Osteoblast (primary cell): Measurements from ENCODE around the gene FBXO21. TPM values are rescaled to one million over a fixed set of nuclear protein-coding genes. Genes with fewer than 3 reads are reported as not detected.

Source experiments
- DNase-seq: peaks from one replicate; pipeline ENCODE4 v3.0.0; 2011; ENCODE audit warnings: low spot score, mixed read lengths; ENCODE audit not compliant: insufficient read length; ENCODE audit errors: missing footprints
- H2AFZ ChIP-seq: 2 replicates; pipeline ENCODE4 v1.6.0; 2011; ENCODE audit warnings: mild to moderate bottlenecking, low read length
- H3K27ac ChIP-seq: 2 replicates; pipeline ENCODE4 v1.5.1; 2011; ENCODE audit warnings: mild to moderate bottlenecking, low read depth, low read length, moderate library complexity
- H3K27me3 ChIP-seq: 2 replicates; pipeline ENCODE4 v1.6.0; 2012; ENCODE audit warnings: mild to moderate bottlenecking, control low read depth, inconsistent platforms, low read length, moderate library complexity; ENCODE audit not compliant: insufficient read depth
- H3K36me3 ChIP-seq: 2 replicates; pipeline ENCODE4 v1.5.1; 2011; ENCODE audit warnings: mild to moderate bottlenecking, low read length, control low read depth, moderate library complexity; ENCODE audit not compliant: insufficient read depth
- H3K4me1 ChIP-seq: 2 replicates; pipeline ENCODE4 v1.5.1; 2011; ENCODE audit warnings: mild to moderate bottlenecking, low read length, control low read depth, moderate library complexity; ENCODE audit not compliant: insufficient read depth
- H3K4me2 ChIP-seq: 2 replicates; pipeline ENCODE4 v1.6.0; 2011; ENCODE audit warnings: mild to moderate bottlenecking, low read length; ENCODE audit not compliant: insufficient read depth
- H3K4me3 ChIP-seq: fragments of 200-600 bp; sonication (generic); 3 replicates; pipeline ENCODE4 v1.5.1; 2012; ENCODE audit warnings: mild to moderate bottlenecking, low read length, inconsistent platforms; ENCODE audit not compliant: insufficient read depth
- H3K79me2 ChIP-seq: 2 replicates; pipeline ENCODE4 v1.6.0; 2012; ENCODE audit warnings: mild to moderate bottlenecking, low read length, control low read depth, inconsistent platforms; ENCODE audit not compliant: insufficient read depth
- H3K9me3 ChIP-seq: 2 replicates; pipeline ENCODE4 v1.5.1; 2011; ENCODE audit warnings: low read depth, low read length, control low read depth
- H4K20me1 ChIP-seq: 2 replicates; pipeline ENCODE4 v1.6.0; 2012; ENCODE audit warnings: mild to moderate bottlenecking, low read length, control low read depth; ENCODE audit not compliant: insufficient read depth
- total RNA-seq: library from RNA; depleted of rRNA; stranded (reverse); fragments of >200 nt; gene quantifications from 2 replicates; pipeline ENCODE4 v1.2.3, GENCODE V29; 2012
- TF ChIP-seq, protein P1 (sequence below): IDR thresholded peaks from 2 replicates; pipeline ENCODE4 v1.5.1; 2011; ENCODE audit warnings: mild to moderate bottlenecking, low read depth, low read length, moderate library complexity; ENCODE audit errors: extremely low read depth

FBXO21 gene
- total RNA-seq, 1 donor = 81.1 TPM

DNA sequence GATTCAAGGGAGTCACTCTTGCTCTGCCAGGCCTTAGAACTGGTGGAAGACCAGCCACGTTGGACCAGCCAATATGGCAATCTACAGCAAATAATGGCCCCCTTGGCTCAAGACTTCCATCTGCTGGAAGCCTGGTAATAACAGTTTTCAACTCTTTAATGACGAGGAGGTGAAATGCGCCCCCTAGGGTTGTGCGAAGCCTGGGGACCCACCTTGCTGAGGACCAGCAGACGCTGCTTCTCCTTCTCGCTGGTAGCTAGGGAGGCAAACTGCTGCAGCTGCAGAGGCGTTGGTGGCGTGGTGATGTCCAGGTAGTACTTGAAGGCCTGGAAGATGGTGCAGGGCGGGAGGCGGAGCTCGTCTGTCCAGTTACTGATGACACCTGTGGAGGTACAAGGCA, 41.5 kb upstream of the FBXO21 start:
- Histone ChIP-seq H3K27ac (no peak overlapping the region), H3K27me3 (no peaks in the 10 kb centered on the region), H3K9me3 (no peaks in the 10 kb centered on the region), H3K79me2 (no peaks in the 10 kb centered on the region), H4K20me1 (no peaks in the 10 kb centered on the region), H3K4me3 (no peak overlapping the region), H3K36me3 (no peaks in the 10 kb centered on the region), H2AFZ (no peak overlapping the region), H3K4me1 (no peaks in the 10 kb centered on the region), H3K4me2 (no peak overlapping the region)
- TF ChIP-seq, protein P1, sequence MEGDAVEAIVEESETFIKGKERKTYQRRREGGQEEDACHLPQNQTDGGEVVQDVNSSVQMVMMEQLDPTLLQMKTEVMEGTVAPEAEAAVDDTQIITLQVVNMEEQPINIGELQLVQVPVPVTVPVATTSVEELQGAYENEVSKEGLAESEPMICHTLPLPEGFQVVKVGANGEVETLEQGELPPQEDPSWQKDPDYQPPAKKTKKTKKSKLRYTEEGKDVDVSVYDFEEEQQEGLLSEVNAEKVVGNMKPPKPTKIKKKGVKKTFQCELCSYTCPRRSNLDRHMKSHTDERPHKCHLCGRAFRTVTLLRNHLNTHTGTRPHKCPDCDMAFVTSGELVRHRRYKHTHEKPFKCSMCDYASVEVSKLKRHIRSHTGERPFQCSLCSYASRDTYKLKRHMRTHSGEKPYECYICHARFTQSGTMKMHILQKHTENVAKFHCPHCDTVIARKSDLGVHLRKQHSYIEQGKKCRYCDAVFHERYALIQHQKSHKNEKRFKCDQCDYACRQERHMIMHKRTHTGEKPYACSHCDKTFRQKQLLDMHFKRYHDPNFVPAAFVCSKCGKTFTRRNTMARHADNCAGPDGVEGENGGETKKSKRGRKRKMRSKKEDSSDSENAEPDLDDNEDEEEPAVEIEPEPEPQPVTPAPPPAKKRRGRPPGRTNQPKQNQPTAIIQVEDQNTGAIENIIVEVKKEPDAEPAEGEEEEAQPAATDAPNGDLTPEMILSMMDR = no peak
- no peak for DNase-seq

- Histone ChIP-seq H2AFZ (no peak overlapping the region), H3K4me3 (no peak overlapping the region), H3K27me3 (no peaks in the 10 kb centered on the region), H3K9me3 (no peaks in the 10 kb centered on the region), H3K79me2 (no peaks in the 10 kb centered on the region), H4K20me1 (no peaks in the 10 kb centered on the region), H3K4me2 (no peak overlapping the region), H3K36me3 (no peaks in the 10 kb centered on the region), H3K27ac (no peak overlapping the region), H3K4me1 (no peaks in the 10 kb centered on the region)
- DNase-seq = peak; percentile 66
- TF ChIP-seq, protein P1 = no peak
These were observed 38.0 kb upstream of the FBXO21 start for GRCh38 chr12:117228239-117228638.

DNA sequence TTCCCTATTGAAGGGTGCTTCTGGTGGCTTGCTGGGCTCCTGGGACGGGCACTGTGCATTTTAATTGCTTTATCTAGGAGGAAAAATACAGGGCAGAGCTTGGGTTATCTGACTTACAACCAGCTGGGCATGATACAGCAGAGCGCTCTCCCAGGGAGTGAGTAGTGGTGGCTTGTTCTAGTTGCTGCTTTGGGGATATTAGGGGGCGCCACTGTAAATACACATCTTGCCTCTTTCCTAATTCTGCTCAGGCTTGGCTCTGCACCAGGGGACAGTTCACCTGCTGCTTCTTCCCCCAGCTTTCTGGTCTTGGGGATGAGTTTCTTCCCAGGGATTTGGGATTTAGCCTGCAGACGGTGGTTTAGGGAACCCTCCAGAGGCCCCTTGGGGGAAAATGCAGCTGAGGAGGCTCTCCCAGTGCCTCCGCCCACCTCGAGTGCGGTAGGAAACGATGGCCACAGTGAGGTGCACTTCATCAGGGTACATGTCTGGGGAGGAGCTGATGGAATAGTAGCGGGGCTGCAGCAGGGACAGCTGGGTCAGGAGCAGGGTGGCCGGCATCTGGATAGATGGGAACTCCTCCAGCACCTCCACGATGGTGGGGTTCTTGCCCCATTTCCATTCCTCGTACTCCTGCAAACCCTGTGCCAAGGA, 36.9 kb upstream of the FBXO21 start:
- no peak overlapping the region for H3K27ac ChIP-seq
- no peaks in the 10 kb centered on the region for H3K4me1 ChIP-seq
- TF ChIP-seq, protein P1 = no peak
- no peak for DNase-seq
- H3K9me3 ChIP-seq = no peaks in the 10 kb centered on the region
- no peak overlapping the region for H3K4me2 ChIP-seq
- H3K36me3 ChIP-seq = no peaks in the 10 kb centered on the region
- H2AFZ ChIP-seq = no peak overlapping the region
- H4K20me1 ChIP-seq = no peaks in the 10 kb centered on the region
- no peak overlapping the region for H3K4me3 ChIP-seq
- no peaks in the 10 kb centered on the region for H3K79me2 ChIP-seq
- H3K27me3 ChIP-seq = no peaks in the 10 kb centered on the region

GRCh38 chr12:117226505-117226904, 36.2 kb upstream of the FBXO21 start:
- no peak overlapping the region for H3K27ac ChIP-seq
- H2AFZ ChIP-seq = no peak overlapping the region
- no peaks in the 10 kb centered on the region for H3K4me1 ChIP-seq
- H3K27me3 ChIP-seq = no peaks in the 10 kb centered on the region
- TF ChIP-seq, protein P1 = no peak
- no peaks in the 10 kb centered on the region for H3K79me2 ChIP-seq
- no peak overlapping the region for H3K4me3 ChIP-seq
- no peaks in the 10 kb centered on the region for H3K36me3 ChIP-seq
- no peak overlapping the region for H3K4me2 ChIP-seq
- no peaks in the 10 kb centered on the region for H4K20me1 ChIP-seq
- DNase-seq = no peak
- H3K9me3 ChIP-seq = no peaks in the 10 kb centered on the region
